GM21723 (cell line): Measurements from ENCODE around the gene IFI16.
"Not testable (repeated sequence)": the region's sequence is repeated elsewhere in the genome, so short reads cannot be mapped to it uniquely, and the experiment has no call there.

Experiments
- ATAC-seq: cut with Tn5 transposase; IDR thresholded peaks from one replicate; pipeline ENCODE4 v1.9.1; 2021; ENCODE audit warnings: mild to moderate bottlenecking, moderate library complexity; ENCODE audit not compliant: unreplicated experiment

The IFI16 gene

GRCh38 chr1:159090286-159091179 is 80.8 kb downstream of the IFI16 start:
- no peak for ATAC-seq

DNA sequence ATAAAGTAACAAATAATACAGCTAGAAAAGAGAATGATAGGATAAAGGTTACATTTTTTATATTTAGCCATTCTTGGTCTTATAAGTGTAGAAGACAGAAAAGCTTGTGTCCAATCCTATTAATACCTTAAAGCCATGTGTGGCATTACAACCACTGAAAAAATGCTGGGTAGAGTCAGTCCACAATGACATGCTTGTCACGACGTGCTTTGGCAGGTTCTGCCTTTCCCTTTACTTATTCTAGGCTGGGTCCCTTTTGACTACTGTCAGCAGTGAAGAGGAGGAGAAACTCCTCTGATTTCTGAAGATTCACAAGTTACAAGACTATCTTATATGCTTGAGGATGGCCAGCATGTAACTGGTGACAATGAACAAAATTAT is 81.5 kb downstream of the IFI16 start:
- ATAC-seq = no peak

DNA sequence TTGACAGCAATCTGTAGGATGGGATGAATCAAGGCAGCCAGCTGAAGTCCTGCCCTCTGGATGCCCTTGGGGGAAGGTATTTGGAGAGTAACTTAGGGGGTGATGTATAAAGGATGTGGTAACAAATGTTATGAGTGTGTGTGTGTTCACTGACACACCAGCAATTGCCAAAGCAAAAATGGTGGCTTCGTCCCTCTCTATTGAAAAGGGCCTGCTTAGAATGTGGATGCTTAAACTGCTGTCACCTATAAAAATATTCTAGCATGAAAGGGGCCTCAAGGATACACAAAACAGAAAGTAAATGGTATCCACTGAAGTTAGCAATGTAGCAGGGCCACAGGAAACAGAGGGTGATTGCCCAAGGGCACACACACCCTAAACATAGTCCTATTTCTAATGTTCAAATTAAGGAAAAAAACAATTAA is 81.9 kb downstream of the IFI16 start:
- no peak for ATAC-seq

DNA sequence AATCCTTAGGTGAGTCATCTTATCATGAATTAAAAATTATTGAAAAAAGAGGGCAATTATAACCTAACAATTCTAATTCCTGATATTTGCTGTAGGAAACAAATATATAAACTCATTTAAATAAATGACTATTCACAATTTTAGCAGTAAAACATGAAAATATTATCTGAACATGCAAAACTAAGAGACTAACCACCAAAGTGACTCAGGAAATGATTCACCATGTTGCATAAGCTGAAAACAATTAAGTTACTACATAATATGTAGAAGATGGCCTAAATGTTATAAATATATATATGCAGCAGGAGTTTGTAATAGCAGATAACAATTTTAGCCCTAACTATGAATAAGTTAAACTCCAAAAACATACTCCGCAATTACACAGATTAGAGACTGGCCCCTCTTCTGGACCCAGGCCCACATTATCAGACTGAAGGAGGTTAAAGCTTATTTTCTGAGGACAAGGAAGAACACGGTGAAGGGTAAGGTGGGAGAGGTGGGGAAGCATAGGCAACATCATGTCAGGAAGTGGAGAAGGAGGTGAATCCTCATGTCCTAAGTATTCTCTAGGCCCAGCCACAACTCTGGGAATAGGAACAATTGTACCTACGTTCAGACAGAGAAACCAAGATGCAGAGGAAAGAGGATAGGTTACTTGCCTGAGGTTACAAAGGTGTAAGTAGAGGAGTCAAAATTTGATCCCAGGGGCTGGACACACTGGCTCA is 82.5 kb downstream of the IFI16 start:
- no peak for ATAC-seq

- ATAC-seq = no peak
Measured at GRCh38 chr1:159098596-159098995, 88.9 kb downstream of the IFI16 start.

DNA sequence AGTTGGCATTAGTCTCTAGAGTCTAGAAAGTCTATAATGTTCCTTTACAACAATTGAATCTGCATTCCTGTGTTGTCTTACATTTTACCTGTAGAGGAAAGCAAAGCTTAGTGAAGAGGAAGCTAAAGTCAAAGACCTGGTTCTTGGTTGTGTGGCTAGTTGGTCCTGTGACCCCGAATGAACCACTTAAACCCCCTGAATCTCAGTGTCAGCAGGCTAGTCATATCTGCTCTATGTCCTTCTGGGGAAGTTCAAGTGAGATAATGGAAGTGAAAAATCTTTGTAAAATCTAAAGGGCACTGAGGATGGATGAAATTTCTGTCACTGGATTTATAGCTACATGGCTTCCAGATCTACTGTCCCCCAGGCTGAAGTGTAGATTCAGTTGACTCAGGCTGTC is 90.9 kb downstream of the IFI16 start:
- ATAC-seq = no peak

DNA sequence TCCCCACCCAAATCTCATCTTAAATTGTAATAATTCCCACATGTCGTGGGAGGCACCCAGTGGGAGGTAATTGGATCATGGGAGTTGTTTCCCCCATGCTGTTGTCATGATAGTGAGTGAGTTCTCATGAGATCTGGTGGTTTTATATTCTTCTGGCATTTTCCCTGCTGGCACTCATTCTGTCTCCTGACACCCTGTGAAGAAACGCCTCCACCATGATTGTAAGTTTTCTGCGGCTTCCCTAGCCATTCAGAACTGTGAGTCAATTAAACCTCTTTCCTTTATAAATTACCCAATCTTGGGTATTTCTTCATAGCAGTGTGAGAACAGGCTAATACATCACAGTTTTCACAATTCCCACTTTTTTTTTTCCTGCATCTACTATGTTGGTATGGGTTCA is 93.3 kb downstream of the IFI16 start:
- not testable (repeated sequence) for ATAC-seq
